ENCODE data around the gene KCNE2.
"Not testable (repeated sequence)": the region's sequence is repeated elsewhere in the genome, so short reads cannot be mapped to it uniquely, and the experiment has no call there.

KCNE2 gene

DNA sequence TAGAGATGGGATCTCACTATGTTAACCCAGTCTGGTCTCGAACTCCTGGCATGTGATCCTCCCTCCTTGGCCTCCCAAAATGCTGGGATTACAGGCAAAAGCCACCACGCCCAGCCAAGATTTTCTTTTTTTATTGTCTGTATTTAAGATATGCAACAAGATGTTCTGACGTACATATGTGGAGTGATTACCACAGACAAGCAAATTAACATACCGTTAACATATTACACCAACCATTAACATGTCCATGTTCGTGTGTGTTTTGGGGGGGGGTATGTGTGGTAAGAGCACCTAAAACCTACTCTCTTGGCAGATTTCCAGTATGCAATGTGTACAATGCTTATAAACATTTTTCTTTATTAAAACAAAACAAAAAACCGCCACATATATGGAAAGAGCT, 10.6 kb upstream of the KCNE2 start:
- no peak for DNase-seq (ENCODE audit: low spot score)

DNA sequence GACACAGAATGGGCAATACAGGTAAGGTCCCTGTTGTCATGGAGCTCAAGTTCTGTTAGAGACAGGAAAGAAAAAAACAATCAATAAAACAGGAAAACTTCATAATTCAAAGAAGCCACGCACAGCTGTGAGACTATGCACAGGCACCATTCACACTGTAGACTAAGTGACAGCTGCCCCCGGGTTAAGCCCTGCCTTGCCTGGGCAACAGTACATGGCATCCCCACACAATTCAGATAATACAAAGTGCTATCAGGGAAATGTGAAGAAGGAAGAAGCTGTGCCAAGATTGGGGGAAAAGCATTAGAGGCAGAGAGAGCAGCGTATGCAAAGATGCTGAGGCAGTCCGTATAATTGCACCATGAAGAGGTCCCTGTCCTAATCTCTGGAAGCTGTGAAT, 9.0 kb upstream of the KCNE2 start:
- no peak for DNase-seq (ENCODE audit: low spot score)

DNA sequence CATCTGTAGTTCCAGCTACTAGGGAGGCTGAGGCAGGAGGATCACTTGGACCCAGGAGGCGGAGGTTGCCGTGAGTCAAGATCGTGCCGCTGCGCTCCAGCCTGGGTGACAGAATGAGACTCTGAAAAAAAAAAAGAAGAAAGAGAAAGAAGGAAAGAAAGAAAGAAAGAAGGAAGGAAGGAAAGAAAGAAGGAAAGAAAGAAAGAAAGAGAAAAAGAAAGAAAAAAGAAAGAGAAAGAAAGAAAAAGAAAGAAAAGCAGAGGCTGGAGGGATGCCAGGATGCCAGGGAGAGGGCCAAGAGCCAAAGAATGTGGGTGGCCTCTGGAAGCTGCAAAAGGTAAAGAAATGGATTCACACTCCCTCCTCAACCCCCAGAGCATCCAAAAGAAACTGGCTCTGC, 8.2 kb upstream of the KCNE2 start:
- no peak for DNase-seq (ENCODE audit: low spot score)

DNA sequence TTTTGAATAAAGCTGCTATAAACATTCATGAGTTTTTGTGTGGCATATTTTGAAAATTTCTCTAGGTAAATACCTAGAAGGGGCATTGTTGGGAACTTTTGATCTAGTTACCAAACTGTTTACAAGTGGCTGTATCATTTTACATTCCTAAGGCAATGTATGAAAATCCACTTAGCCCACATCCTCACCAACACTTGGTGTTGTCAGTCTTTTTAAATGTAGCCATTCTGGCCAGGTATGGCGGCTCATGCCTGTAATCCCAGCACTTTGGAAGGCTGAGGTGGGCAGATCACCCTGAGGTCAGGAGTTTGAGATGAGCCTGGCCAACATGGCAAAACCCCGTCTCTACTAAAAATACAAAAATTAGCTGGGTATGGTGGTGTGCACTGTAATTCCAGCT, 5.9 kb upstream of the KCNE2 start:
- no peak for DNase-seq (ENCODE audit: low spot score)

DNA sequence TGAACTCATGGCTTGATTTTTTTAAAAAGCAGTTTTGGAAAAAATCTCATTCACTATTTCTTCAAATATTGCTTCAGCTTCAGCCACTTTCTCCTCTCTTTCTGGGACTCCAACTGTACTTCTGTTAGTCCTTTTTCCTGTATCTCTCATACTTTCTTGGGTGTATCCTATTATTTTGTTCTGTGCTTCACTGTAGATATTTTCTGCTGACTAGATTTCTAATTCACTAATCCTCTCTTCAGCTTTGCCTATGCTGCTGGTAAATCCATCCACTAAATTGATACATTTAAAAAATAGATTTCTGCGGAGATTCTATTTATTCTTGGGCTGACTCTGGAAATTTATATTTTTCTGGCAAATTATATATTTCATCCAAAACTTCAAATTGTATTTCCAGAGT, 4.9 kb upstream of the KCNE2 start:
- DNase-seq (ENCODE audit: low spot score), result no peak

DNA sequence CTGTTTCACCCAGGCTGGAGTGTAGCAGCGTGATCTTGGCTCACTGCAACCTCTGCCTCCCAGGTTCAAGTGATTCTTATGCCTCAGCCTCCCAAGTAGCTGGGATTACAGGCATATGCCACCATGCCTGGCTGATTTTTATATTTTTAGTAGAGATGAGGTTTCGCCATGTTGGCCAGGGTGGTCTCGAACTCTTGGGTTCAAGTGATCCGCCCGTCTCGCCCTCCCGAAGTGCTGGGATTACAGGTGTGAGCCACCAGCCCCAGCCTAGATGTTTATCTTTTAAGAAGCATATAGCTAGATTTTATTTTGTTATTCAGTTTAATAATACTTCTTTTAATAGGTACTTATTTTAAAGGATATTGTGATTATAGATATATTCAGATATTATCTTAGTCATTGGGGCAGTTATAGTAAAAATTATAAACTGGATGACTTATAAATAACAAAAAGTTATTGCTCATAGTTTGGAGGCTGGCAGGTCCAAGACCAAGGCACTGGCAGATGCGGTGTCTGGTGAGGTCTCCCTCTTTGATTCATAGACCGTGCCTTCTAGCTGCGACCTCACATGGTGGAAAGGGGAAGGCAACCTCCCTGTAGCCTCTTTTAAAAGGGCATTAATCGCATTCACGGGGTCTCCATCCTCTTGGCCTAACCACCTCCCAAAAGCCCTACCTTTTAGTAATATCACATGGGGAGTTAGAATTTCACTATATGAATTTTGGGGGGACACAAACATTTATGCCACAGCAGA, 3.1 kb upstream of the KCNE2 start:
- DNase-seq (ENCODE audit: low spot score), result no peak

DNA sequence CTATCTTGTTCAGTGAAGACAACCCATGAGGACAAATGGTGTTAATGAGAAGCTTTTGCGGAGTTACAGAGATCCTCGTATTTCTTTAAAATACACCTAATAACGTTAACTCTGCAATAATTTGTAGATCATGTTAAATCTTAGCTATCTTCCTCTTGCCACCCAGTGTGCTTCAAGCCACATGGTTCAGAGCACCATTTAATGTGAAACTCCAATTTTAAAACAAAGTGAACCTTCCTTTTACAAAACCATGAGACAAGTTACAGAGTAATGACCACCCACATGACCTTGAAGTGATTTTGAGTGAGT, 1.7 kb upstream of the KCNE2 start:
- DNase-seq (ENCODE audit: low spot score), result no peak

DNA sequence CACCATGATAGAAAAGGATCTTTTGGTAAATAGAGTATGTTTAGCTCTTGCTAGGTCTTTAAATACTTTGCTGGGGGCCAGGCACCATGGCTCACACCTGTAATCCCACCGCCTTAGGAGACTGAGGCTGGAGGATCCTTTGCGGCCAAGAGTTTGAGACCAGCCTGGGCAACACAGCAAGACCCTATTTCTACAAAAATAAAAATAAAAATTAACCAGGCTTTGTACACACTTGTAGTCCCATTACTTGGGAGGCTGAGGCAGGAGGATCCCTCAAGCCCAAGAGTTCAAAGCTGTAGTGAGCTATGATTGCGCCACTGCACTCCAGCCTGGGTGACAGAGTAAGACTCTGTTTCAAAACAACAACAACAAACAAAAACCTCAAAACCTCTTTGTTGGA, 1.1 kb upstream of the KCNE2 start:
- no peak for DNase-seq (ENCODE audit: low spot score)

DNA sequence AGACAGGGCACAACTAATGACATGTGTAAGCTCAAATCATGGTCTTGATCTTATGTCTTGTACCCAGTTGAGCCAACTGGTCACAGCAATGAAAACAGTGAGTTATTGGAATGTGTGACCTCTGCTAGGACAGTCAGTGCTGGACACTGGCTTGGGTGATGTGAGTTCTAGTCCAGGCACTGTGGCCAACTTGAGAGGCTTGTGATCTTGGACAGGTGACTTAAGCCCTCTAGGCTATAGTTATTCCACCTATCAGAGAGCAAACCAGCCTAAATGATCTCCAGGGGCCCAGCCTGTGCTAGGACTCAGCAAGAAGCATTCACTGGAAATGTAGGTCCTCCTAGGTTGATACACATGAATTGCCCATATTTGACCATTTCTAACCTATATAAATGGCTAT, 1.1 kb downstream of the KCNE2 start:
- DNase-seq (ENCODE audit: low spot score), result no peak

DNA sequence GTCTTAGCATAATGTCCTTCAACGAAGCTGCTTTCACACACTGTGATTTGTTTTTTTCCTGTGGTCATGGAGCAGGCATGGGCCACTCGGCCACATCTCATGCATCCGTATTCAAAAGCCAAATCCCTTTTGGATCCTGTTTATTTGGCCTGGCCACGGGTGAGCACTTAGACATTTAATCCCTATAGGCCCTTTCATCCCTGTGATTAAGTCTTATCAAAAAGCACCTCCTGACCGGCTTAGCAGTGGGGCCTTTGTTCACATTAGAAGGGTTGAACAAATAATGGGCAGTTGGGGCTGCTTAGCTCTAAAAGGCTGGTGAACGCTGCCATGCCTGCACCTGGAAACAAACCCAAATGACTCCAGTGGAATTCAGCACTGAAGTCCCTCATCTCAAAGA, 2.0 kb downstream of the KCNE2 start:
- DNase-seq (ENCODE audit: low spot score), result no peak

DNA sequence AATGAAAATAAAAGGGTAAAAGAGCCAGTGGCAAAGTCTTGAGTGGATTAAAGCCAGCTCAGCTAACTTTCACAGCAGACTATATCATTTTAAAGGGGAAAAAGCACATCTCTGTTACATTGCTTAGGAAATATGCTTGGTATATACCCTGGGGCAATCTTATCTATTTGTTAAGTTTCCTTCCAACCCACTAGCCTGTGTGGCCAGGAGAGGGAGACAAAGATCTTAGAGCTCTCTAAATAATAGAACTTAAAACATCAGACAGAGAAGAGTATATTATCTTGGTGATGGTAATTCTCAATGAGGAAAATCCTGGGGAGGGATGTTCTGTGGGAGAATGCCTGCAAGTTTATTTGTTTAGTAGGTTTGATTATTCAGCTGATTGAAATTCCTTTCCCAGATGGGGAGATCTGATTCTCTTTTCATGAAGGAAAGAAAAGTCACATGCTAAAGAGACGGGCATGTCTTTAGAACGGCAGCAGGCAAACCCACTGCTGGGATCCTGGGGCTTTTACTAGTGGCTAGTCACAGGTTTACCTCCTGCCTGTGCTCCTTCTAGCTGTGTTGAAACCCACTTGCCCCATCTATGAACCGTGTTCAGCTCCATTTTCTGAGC, 3.6 kb downstream of the KCNE2 start:
- peak; percentile 73 for DNase-seq (ENCODE audit: low spot score)

DNA sequence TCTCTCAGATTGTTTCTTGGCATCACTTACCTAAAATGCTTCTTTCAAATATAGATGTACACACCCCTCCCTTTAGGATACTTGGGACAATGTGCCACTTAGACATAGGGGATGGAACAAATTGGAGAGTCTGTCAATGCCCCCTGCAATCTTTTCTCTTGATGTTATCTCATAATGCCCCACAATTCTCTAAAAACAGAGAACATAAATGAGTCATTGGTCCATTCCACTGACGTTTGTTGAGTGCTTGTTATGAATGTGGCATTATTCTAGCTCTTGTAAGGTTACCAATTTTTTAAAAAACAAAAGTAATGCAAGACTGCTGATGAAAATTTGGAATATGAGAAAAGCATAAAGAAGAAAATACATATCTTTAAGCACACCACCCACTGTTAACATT, 5.9 kb downstream of the KCNE2 start:
- no peak for DNase-seq (ENCODE audit: low spot score)

DNA sequence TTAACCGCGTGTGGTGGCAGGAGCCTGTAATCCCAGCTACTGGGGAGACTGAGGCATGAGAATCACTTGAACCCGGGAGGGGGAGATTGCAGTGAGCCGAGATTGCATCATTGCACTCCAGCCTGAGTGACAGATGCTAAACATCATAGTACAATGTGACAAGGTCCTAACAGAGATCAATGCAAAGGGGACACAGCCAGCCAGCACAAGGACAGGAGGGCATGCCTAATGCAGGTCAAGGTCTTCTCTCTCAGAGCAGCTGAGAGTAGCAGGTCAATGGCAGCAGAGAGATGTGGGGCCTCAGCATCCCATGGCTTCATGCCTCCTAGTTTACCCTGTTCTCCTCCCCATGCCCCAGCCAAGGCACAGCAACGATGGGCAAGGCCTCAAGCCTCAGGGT, 8.5 kb downstream of the KCNE2 start:
- no peak for DNase-seq (ENCODE audit: low spot score)

DNA sequence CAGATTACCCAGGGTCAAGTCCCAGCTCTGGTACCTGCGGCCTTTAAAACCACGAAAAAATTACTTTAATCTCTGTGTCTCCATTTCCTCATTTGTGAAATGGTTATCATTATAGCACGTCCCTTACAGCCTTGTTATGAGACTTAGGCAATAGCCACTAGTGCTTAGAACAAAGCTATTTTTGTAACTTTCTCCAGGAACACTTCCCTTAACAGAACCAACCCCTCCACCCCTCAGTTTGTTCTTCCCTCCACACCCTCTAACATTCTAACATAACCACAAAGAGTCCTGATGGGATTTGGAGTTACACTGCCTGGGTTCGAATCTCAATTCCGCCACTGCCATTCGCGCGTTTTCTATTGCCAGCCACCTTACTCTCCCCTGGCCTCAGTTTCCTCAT, 10.7 kb downstream of the KCNE2 start:
- DNase-seq (ENCODE audit: low spot score), result not testable (repeated sequence)

DNA sequence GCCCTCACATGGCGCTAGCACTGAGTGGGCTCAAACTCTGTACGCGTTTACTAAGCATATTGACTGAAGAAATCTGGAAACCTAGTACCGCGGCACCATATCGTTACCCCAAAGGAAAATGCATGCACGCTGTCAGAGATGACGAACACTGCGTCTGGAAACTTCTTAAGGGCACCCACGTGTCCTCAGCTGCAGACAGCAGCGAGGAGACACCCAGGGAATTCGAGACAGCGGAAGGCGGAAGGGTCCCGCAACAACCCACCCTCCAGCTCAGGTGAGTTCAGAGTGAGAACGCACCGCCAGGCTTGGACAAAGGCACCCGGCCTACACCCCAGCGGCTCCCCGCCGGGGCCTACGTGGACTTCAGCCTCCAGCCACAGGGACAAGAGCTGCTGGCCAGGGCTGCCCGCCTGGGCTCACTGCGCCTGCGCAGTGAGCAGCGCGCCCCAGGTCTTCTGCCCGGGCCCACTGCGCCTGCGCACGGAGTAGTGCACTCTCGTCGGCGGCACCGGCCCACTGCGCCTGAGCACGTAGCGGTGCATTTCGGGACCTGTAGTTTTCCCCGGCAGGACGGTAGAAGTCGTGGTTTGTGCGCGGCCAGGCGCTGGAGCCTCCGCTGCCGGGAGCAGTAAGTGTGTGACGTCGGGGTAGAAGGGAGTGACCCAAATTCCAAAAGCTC, 11.3 kb downstream of the KCNE2 start, which contains the start of gene SMIM11:
Gene SMIM11, plus strand, starts transcription at position 568 of the 679 bp plus-strand sequence. CDS start 3,998 bp downstream, outside the sequence.
- DNase-seq (ENCODE audit: low spot score), result not testable (repeated sequence)

DNA sequence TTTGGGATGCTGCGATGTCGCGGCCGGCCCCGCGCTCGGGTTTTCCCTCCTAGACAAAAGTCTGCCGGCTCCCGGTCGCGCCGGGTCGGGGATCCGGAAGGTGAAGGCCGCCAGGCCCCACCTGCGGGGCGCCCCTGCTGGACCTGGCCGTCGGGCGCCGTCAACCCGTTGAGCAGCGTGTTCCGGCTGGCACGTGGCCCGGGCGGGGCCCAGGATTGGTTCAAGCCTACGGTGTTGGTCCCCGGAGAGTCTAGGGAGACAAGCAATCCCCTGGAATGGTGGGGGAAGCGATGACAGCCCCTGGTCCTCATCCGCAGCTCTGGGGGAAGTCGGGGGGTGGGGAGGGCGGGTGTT, 11.8 kb downstream of the KCNE2 start:
- not testable (repeated sequence) for DNase-seq (ENCODE audit: low spot score)

DNA sequence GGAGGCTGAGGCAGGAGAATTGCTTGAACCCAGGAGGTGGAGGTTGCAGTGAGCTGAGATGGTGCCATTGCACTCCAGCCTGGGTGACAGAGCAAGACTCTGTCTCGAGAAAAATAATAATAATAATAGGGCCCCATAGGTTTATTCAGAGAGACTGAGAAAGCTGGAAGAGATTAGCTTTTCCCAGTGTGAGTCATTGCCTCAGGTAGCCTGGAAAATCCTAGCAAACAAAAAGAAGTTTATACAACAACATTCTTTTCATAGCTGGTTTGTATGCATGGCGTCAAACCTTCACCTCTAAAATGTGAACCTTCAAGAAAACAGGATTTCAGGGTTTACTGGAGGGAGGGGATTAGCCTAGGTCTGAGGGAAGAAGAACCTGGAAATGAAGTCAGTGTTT, 19.3 kb downstream of the KCNE2 start:
- DNase-seq (ENCODE audit: low spot score), result not testable (repeated sequence)

DNA sequence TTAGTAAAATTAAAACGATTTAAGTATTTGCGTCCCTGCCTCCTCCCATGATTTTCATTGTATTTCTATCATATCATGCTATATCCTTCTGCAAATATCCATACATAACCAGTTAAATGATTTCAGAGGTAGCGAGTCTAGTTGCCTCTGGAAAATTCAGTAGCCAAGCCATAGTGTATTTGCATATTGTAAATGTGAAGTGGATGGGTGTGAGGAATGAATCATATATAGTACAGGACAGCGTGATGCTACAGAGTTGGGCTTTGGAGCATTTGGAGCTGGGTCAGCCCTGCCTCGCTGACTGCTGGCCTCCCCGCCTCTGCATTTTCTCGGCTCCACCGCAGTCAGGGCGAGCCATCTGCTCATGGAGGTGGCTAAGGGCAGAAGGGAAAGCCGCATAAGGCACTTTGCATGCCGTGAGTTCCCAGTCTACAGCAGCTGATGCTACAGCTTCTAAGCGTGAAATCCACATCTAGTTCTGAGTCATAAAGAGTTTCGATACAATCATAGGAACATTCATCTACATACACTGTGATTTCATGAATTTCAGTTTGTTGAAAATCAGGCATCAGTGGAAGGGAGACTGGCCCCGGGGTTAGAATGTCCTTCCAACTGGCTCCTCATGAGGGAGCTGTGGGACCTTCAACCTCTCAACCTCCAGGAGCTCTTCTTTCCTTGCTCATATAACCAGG, 20.1 kb downstream of the KCNE2 start:
- not testable (repeated sequence) for DNase-seq (ENCODE audit: low spot score)

DNA sequence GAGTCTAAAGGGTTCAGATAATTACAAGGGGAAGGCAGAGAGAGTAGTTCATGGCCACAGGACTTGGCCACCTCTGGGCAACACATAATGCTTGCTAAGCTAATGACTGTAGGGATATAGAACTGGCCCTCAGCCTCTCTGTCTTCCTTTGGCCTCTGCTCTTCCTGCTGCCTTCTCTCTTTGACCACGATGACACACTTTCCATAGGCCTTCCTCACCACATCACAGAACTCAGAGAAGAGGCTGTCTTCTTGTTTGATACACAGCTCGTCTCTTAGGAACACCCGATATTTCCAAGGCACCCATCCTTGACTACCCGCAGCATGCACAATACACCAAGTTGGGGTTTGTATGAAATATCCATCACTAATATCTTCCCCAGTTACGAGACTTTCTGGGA, 36.7 kb downstream of the KCNE2 start:
- not testable (repeated sequence) for DNase-seq (ENCODE audit: low spot score)

DNA sequence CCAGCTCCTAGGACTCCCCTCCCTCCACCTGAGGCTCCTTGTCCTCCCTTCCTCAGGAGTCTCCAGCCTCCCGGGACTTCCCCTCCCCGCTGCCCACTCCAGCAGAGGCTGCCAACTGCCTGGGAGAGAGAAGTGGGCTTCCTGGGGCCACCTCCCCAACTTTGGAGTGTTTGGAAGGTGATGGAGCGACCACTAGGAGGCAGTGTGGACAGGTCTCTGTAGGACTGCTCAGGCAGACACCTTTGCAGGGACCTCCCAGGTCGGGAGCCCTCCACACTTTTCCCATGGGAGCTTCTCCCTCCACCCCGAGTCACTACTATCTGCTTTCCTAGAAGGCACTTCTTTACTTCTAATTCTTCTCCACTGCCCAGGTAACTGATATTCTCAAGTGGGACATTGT, 40.9 kb downstream of the KCNE2 start:
- DNase-seq (ENCODE audit: low spot score), result not testable (repeated sequence)

DNA sequence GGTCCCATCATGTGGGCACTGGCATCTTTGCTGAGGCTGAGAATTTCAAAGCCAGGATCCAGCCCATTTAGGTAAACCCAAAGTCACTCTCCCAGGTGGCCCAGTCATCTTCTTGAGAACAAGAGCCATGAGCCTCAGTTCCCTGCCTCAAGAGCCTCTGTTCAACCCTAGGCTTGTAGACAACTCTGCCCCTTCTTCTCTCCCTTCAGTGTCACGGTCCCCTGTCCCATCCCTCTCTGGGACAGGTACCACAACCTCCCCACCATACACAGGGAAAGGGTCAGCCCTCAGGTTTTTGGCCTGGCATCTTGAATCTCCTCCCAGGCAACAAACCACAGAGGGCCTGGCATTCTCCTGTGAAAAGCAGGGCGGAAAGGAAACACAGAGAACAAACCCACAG, 41.9 kb downstream of the KCNE2 start:
- not testable (repeated sequence) for DNase-seq (ENCODE audit: low spot score)

DNA sequence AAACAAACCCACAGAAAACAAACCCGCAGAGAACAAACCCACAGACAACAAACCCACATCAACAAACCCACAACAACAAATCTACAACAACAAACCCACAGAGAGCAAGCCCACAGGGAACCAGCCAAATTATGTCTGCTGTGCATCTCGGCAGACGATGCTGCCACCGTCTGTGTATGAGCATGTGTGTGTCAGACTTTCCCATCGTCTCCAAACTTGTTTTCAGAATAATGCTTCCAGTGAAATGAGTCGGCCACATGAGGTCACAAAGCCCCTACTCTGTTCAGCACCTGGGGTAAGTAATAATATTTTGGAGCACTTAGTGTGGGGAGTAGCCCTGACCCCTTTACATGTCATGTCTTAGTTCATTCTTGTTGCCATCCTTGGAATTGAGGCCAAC, 42.3 kb downstream of the KCNE2 start:
- not testable (repeated sequence) for DNase-seq (ENCODE audit: low spot score)

DNA sequence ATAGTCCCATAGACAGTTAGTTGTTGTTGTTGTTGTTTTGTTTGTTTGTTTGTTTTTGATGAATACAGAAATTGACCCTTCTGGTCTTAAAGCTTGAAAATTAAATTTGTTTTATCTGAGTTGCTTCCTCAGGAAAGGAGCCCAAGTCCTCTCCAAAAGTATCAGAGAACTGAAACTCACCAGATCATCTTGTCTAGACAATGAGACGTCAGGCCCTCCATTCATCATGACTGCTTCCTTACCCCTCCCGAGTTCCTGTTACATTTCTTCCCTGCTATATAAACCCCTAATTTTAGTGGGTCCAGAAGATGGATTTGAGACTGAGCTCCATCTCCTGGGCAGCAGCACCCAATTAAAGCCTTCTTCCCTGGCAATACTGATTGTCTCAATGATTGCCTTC, 42.9 kb downstream of the KCNE2 start:
- DNase-seq (ENCODE audit: low spot score), result not testable (repeated sequence)
